Measurements from ENCODE around the gene TAS2R20.

GRCh38 chr12:10952645-10953044, 45.5 kb downstream of the TAS2R20 start:
- no peak for TF ChIP-seq CTCF (IDR thresholded peaks at IDR 0.05; ENCODE audit: extremely low read depth in 1 of 2, insufficient read depth in 1 of 2, low read depth in 1 of 2, low read length in 2 of 2)
- TF ChIP-seq EZH2 (IDR thresholded peaks at IDR 0.05; ENCODE audit: borderline replicate concordance, low read depth, low read length, severe bottlenecking), result no peak
- no peak for TF ChIP-seq POLR2AphosphoS5 (IDR thresholded peaks at IDR 0.05; ENCODE audit: insufficient read depth, low read depth, low read length)
- TF ChIP-seq MYC (IDR thresholded peaks at IDR 0.05; ENCODE audit: low read depth, low read length), result no peak
- TF ChIP-seq MAX (IDR thresholded peaks at IDR 0.05; ENCODE audit: insufficient read depth, insufficient read length), result no peak
- no peak for TF ChIP-seq POLR2A (IDR thresholded peaks at IDR 0.05; ENCODE audit: low read depth, low read length)
- no peak for TF ChIP-seq JUN (IDR thresholded peaks at IDR 0.05; ENCODE audit: borderline replicate concordance, insufficient read depth, insufficient read length, low read depth)
- TF ChIP-seq FOS (IDR thresholded peaks at IDR 0.05; ENCODE audit: borderline replicate concordance, insufficient read depth, low read length), result no peak

Data from endothelial cell of umbilical vein (primary cell).